ENCODE results near the gene TTC28.

TTC28 gene

DNA sequence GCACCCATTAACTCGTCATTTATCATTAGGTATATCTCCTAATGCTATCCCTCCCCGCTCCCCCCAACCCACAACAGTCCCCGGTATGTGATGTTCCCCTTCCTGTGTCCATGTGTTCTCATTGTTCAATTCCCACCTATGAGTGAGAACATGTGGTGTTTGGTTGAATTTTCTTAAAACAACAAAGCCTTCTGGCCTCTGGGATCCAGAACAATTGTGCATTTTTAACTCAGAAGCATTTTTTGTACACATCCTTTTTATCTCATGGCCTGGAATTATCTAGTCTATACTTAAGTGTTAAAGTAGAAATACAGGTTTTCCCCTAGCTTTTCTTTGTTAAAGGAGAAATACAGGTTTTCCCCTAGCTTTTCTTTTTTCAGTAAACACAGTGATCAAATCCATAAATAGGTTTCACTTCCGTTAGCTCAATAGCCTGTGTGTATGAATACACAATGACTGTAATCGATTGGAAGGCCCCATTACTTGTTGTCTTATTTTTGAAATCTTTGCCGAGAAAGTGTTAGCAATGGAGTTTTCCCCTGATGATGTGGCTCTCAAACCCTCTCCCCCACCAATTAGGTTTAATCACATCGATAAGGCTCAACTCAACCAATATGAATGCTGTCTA lies 635.0 kb downstream of the TTC28 start:
- Histone ChIP-seq H3K4me3 (ENCODE audit: low read length, poor library complexity, severe bottlenecking) (no peak overlapping the region), H3K4me2 (ENCODE audit: low read depth, low read length, poor library complexity, severe bottlenecking) (no peak overlapping the region), H3K9me2 (replicated peaks; ENCODE audit: low read depth, low read length) (no peaks in the 10 kb centered on the region), H3F3A (ENCODE audit: low read depth) (no peaks in the 10 kb centered on the region; the same call in 1 of the 2 replicates), H2AFZ (ENCODE audit: low read length) (no peak overlapping the region), H3K36me3 (ENCODE audit: insufficient read depth, low read length) (peaks cover 12% of the 10 kb centered on the region; the same call in 1 of the 2 replicates), H3K4me1 (ENCODE audit: insufficient read depth, low read length, poor library complexity, severe bottlenecking) (peaks cover 19% of the 10 kb centered on the region), H3K27me3 (ENCODE audit: insufficient read depth, low read length, poor library complexity, severe bottlenecking) (no peaks in the 10 kb centered on the region), H4K20me1 (ENCODE audit: insufficient read depth, low read length, poor library complexity, severe bottlenecking) (no peaks in the 10 kb centered on the region), H3K9ac (ENCODE audit: low read depth, low read length, poor library complexity, severe bottlenecking) (no peak overlapping the region), H3K9me3 (ENCODE audit: insufficient read depth, low read depth, low read length) (no peaks in the 10 kb centered on the region), H3K79me2 (ENCODE audit: insufficient read depth, low read length) (peaks cover 27% of the 10 kb centered on the region; the same call in 1 of the 2 replicates)
- TF ChIP-seq, protein P1, sequence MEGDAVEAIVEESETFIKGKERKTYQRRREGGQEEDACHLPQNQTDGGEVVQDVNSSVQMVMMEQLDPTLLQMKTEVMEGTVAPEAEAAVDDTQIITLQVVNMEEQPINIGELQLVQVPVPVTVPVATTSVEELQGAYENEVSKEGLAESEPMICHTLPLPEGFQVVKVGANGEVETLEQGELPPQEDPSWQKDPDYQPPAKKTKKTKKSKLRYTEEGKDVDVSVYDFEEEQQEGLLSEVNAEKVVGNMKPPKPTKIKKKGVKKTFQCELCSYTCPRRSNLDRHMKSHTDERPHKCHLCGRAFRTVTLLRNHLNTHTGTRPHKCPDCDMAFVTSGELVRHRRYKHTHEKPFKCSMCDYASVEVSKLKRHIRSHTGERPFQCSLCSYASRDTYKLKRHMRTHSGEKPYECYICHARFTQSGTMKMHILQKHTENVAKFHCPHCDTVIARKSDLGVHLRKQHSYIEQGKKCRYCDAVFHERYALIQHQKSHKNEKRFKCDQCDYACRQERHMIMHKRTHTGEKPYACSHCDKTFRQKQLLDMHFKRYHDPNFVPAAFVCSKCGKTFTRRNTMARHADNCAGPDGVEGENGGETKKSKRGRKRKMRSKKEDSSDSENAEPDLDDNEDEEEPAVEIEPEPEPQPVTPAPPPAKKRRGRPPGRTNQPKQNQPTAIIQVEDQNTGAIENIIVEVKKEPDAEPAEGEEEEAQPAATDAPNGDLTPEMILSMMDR (conservative IDR thresholded peaks at IDR 0.05; ENCODE audit: low read length) = no peak
- TF ChIP-seq EZH2phosphoT487 (IDR thresholded peaks at IDR 0.05; ENCODE audit: borderline replicate concordance) = no peak

DNA sequence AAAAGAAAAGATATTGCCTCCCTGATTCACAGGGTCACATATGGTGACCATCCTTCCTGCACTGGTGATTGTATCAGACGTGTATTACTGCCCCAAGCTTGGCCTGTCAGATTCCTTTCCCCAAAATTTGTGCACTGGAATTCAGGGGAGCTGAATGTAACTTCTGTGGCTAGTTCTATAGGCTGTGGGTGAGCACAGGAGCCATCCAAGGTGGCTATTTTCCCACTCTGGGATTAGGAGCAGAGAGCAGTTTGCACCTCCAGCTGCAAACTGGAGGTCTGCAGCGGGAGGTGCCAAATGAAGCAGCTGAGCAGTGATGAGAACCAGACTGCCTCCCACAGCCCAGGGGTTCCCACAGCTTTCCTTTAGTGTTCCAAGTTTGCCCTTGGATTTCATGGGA lies 636.4 kb downstream of the TTC28 start:
- no peaks in the 10 kb centered on the region for H4K20me1 ChIP-seq (ENCODE audit: insufficient read depth, low read length, poor library complexity, severe bottlenecking)
- H3K4me1 ChIP-seq (ENCODE audit: insufficient read depth, low read length, poor library complexity, severe bottlenecking) = peaks cover 5% of the 10 kb centered on the region
- H3K9me3 ChIP-seq (ENCODE audit: insufficient read depth, low read depth, low read length) = no peaks in the 10 kb centered on the region
- H3K4me2 ChIP-seq (ENCODE audit: low read depth, low read length, poor library complexity, severe bottlenecking) = no peak overlapping the region
- H3K4me3 ChIP-seq (ENCODE audit: low read length, poor library complexity, severe bottlenecking) = no peak overlapping the region
- no peaks in the 10 kb centered on the region for H3K9me2 ChIP-seq (replicated peaks; ENCODE audit: low read depth, low read length)
- no peaks in the 10 kb centered on the region for H3K27me3 ChIP-seq (ENCODE audit: insufficient read depth, low read length, poor library complexity, severe bottlenecking)
- no peak overlapping the region for H2AFZ ChIP-seq (ENCODE audit: low read length)
- H3K9ac ChIP-seq (ENCODE audit: low read depth, low read length, poor library complexity, severe bottlenecking) = no peak overlapping the region
- peaks cover 12% of the 10 kb centered on the region; the same call in 1 of the 2 replicates for H3K36me3 ChIP-seq (ENCODE audit: insufficient read depth, low read length)
- TF ChIP-seq, protein P1 (conservative IDR thresholded peaks at IDR 0.05; ENCODE audit: low read length) = no peak
- no peak for TF ChIP-seq EZH2phosphoT487 (IDR thresholded peaks at IDR 0.05; ENCODE audit: borderline replicate concordance)
- no peaks in the 10 kb centered on the region; the same call in 1 of the 2 replicates for H3F3A ChIP-seq (ENCODE audit: low read depth)
- H3K79me2 ChIP-seq (ENCODE audit: insufficient read depth, low read length) = peaks cover 18% of the 10 kb centered on the region; the same call in 1 of the 2 replicates

DNA sequence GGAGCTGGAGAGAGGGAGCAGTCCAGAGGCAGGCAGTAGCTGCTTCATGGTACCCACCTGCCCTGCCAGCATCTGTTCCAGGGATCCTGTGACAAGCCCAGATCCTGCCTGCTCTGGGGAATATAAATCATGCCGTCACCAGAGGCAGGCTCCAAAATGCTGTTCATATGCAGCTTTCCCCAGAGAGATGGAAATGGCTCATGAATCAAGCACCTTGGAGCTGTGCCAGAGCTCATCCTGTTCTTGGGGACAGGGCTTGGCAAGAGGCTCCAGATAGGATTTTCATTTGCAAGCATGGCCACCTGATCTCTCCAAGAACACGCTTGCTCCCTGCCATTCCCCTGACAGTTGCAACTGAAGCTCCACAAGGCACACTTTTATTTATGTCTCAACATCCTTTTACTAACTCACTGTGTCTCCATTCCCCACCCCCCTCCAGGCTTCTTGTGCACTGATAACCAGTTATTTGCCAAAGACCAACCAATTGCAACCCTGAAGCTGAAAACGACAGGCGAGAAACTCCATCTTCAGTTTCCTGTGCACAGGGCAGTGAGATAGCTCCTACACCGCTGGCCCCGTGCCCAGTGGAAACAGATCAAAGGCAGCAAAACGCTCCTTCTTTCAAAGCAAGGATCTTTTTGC lies 644.8 kb downstream of the TTC28 start:
- H3K27me3 ChIP-seq (ENCODE audit: insufficient read depth, low read length, poor library complexity, severe bottlenecking) = no peaks in the 10 kb centered on the region
- H3K4me3 ChIP-seq (ENCODE audit: low read length, poor library complexity, severe bottlenecking) = peak overlapping the region; percentile 66
- H3K9me3 ChIP-seq (ENCODE audit: insufficient read depth, low read depth, low read length) = no peaks in the 10 kb centered on the region
- peaks cover 19% of the 10 kb centered on the region for H3F3A ChIP-seq (ENCODE audit: low read depth)
- H3K36me3 ChIP-seq (ENCODE audit: insufficient read depth, low read length) = peaks cover 17% of the 10 kb centered on the region; the same call in 1 of the 2 replicates
- H3K9ac ChIP-seq (ENCODE audit: low read depth, low read length, poor library complexity, severe bottlenecking) = peak overlapping the region; percentile 84
- peak overlapping the region; percentile 88 for H3K4me2 ChIP-seq (ENCODE audit: low read depth, low read length, poor library complexity, severe bottlenecking)
- H3K9me2 ChIP-seq (replicated peaks; ENCODE audit: low read depth, low read length) = no peaks in the 10 kb centered on the region
- no peaks in the 10 kb centered on the region for H4K20me1 ChIP-seq (ENCODE audit: insufficient read depth, low read length, poor library complexity, severe bottlenecking)
- H2AFZ ChIP-seq (ENCODE audit: low read length) = 0 out of 2 replicates have a peak overlapping the region, but pooled peaks have one; percentile 4
- H3K4me1 ChIP-seq (ENCODE audit: insufficient read depth, low read length, poor library complexity, severe bottlenecking) = peaks cover 43% of the 10 kb centered on the region
- peaks cover 32% of the 10 kb centered on the region for H3K79me2 ChIP-seq (ENCODE audit: insufficient read depth, low read length)
- TF ChIP-seq EZH2phosphoT487 (IDR thresholded peaks at IDR 0.05; ENCODE audit: borderline replicate concordance) = no peak
- TF ChIP-seq, protein P1 (conservative IDR thresholded peaks at IDR 0.05; ENCODE audit: low read length) = no peak

Data from Loucy (cell line).